ENCODE data around the gene PTH. TPM values are rescaled to one million over a fixed set of nuclear protein-coding genes. Genes with fewer than 3 reads are reported as not detected.
A peak's percentile ranks its signal among the peaks of the same experiment; 100 is the strongest.

PTH gene
- total RNA-seq: not detected in 2 replicates

- Mint-ChIP-seq H3K4me3 (no peak within 1 kb of the TSS), H3K9me3 (no peaks in the 10 kb centered on the region), H3K27me3 (peaks cover 15% of the 10 kb centered on the region)
These were observed at the start of gene PTH for GRCh38 chr11:13495929-13496328. TSS of gene PTH (minus strand) at chr11:13495997. CDS start at chr11:13492855, 3,142 bp downstream.

GRCh38 chr11:13538044-13538443 lies 42.2 kb upstream of the PTH start:
- no peaks in the 10 kb centered on the region for H3K36me3 Mint-ChIP-seq (ENCODE audit: low read depth)
- DNase-seq: no peak
- no peaks in the 10 kb centered on the region for H3K27me3 Mint-ChIP-seq
- H3K27ac Mint-ChIP-seq: no peak overlapping the region
- intact Hi-C loops (cut with micrococcal nuclease): no loop called here
- H3K9me3 Mint-ChIP-seq: peaks cover 36% of the 10 kb centered on the region
- no peak overlapping the region for H3K4me3 Mint-ChIP-seq
- no peaks in the 10 kb centered on the region for H3K4me1 Mint-ChIP-seq

More at GRCh38 chr11:13495929-13496328, at the start of gene PTH:
- no peak for DNase-seq
- intact Hi-C loops (cut with micrococcal nuclease): no loop called here
- Mint-ChIP-seq H3K4me1 (no peaks in the 10 kb centered on the region), H3K36me3 (ENCODE audit: low read depth) (no peaks in the 10 kb centered on the region), H3K27ac (no peak within 1 kb of the TSS)

DNA sequence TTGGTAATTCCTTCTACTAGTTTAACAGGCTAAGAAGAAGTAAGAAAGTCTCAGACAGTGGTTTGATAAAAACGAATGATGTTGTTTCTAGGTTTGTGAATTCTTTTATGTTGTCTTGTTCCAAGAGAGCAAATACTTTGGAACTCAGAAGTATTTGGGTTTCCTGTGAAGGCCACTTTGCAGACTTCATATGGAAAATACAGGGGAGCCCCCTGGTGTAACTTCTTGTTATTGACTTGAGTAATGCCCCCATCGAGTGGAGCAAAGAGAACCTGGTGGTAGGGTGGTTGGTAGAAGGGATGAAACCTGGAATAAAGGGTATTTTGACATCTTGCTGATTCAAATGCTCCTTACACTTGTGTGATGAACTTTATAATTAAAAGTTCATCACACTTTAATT lies 40.0 kb upstream of the PTH start:
- DNase-seq: no peak
- Mint-ChIP-seq H3K4me1 (no peaks in the 10 kb centered on the region), H3K36me3 (ENCODE audit: low read depth) (no peaks in the 10 kb centered on the region), H3K9me3 (peaks cover 36% of the 10 kb centered on the region), H3K27me3 (no peaks in the 10 kb centered on the region), H3K4me3 (no peak overlapping the region), H3K27ac (no peak overlapping the region)
- intact Hi-C loops (cut with micrococcal nuclease): no loop called here

DNA sequence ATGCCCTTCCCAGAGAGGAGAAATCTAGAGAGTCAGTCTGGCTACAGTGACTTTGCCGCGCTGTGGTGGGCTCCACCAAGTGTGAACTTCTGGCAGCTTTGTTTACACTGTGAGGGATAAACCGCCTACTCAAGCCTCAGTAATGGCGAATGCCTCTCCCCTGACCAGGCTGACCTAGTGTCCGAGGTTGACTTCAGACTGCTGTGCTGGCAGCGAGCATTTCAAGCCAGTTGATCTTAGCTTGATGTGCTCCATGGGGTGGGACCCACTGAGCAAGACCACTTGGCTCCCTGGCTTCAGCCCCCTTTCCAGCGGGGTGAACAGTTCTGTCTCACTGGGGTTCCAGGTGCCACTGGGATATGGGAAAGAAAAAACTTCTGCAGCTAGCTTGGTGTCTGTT lies 38.6 kb upstream of the PTH start:
- no peak for DNase-seq
- no peaks in the 10 kb centered on the region for H3K36me3 Mint-ChIP-seq (ENCODE audit: low read depth)
- H3K27ac Mint-ChIP-seq: no peak overlapping the region
- H3K9me3 Mint-ChIP-seq: peaks cover 25% of the 10 kb centered on the region
- H3K4me1 Mint-ChIP-seq: no peaks in the 10 kb centered on the region
- H3K27me3 Mint-ChIP-seq: no peaks in the 10 kb centered on the region
- intact Hi-C loops (cut with micrococcal nuclease): no loop called here
- no peak overlapping the region for H3K4me3 Mint-ChIP-seq

DNA sequence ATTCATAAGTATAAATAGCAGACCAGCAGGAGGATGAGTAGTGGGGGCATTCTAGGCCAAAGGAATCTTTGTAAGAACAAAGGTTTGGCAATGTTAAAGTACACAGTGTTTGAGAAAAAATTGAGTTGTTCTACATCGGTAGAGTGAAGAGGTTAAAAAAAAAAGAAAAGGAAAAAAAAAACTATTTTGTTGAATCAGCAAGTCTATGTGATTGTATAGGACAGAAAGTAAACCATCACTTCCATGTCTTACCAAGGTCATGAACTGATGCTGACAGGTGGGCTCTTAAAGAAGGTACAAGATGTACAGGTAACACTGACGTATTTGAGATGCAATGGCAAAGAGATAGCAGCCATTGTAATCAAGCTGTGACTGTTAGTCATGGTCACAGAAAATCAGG lies 29.5 kb upstream of the PTH start:
- intact Hi-C loops (cut with micrococcal nuclease): no loop called here
- Mint-ChIP-seq H3K27me3 (peaks cover 1% of the 10 kb centered on the region), H3K4me1 (no peaks in the 10 kb centered on the region), H3K27ac (no peak overlapping the region), H3K36me3 (ENCODE audit: low read depth) (no peaks in the 10 kb centered on the region), H3K9me3 (peaks cover 4% of the 10 kb centered on the region), H3K4me3 (no peak overlapping the region)
- no peak for DNase-seq

DNA sequence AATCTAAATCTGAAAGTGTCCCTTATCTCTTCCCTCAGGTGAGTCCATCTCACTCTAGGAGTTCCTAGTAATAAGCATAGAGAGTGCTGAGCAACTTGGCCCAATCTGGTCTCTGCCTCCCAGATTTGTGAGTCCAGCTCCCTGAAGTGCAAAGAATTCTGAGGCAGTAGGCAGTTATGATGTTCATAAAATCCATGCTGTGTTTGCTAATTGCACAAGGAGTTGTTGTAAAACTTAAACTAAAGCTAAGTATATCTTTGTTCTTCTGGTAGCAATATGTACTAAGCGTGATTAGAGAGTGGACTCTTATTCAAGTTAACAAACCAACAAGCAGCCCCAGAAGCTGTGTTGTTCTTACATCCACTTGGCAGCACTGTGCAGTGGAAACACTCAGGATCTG lies 7.6 kb upstream of the PTH start:
- DNase-seq: no peak
- Mint-ChIP-seq H3K9me3 (no peaks in the 10 kb centered on the region), H3K36me3 (ENCODE audit: low read depth) (no peaks in the 10 kb centered on the region), H3K27me3 (peaks cover 6% of the 10 kb centered on the region), H3K4me1 (no peaks in the 10 kb centered on the region), H3K4me3 (no peak overlapping the region), H3K27ac (no peak overlapping the region)
- intact Hi-C loops (cut with micrococcal nuclease): no loop called here

GRCh38 chr11:13502492-13502891 lies 6.7 kb upstream of the PTH start:
- H3K4me1 Mint-ChIP-seq: no peaks in the 10 kb centered on the region
- no peaks in the 10 kb centered on the region for H3K9me3 Mint-ChIP-seq
- H3K27me3 Mint-ChIP-seq: peaks cover 9% of the 10 kb centered on the region
- H3K27ac Mint-ChIP-seq: no peak overlapping the region
- no peak for DNase-seq
- intact Hi-C loops (cut with micrococcal nuclease): no loop called here
- no peak overlapping the region for H3K4me3 Mint-ChIP-seq
- H3K36me3 Mint-ChIP-seq (ENCODE audit: low read depth): no peaks in the 10 kb centered on the region

DNA sequence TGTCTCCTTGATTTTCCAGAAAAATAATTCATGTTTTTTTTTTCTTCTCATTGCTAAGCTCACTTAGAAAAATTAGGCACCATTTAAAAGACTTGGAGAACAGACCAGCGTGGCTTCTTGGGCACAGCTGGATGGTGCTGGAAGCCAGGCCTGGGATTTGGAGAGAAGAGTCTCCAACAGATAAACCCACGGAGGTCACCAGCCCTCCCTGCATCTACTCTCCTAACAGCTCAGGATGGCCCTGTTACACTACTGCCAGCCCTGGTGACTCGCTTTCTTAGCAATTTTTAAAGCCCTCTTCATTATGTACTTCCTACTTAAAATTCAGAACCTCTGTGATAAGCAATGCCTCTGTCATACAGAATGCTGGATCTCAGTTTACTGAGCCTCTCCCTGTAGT lies 1.7 kb downstream of the PTH start:
- no peak for DNase-seq
- Mint-ChIP-seq H3K27ac (no peak overlapping the region), H3K27me3 (peaks cover 18% of the 10 kb centered on the region), H3K36me3 (ENCODE audit: low read depth) (no peaks in the 10 kb centered on the region), H3K4me3 (no peak overlapping the region), H3K4me1 (no peaks in the 10 kb centered on the region), H3K9me3 (no peaks in the 10 kb centered on the region)
- intact Hi-C loops (cut with micrococcal nuclease): no loop called here

GRCh38 chr11:13487661-13488030 lies 8.2 kb downstream of the PTH start:
- H3K4me3 Mint-ChIP-seq: peak overlapping the region; percentile 63
- H3K27ac Mint-ChIP-seq: no peak overlapping the region
- no peaks in the 10 kb centered on the region for H3K36me3 Mint-ChIP-seq (ENCODE audit: low read depth)
- peak; percentile 65 for DNase-seq
- H3K4me1 Mint-ChIP-seq: no peaks in the 10 kb centered on the region
- intact Hi-C loops (cut with micrococcal nuclease): loop anchor here (5.0 kb wide), 1 partner anchor 760 kb away; no protein-coding TSS in a partner anchor
- H3K9me3 Mint-ChIP-seq: peaks cover 3% of the 10 kb centered on the region
- H3K27me3 Mint-ChIP-seq: peaks cover 12% of the 10 kb centered on the region

GRCh38 chr11:13486926-13487660 lies 8.7 kb downstream of the PTH start:
- peaks cover 3% of the 10 kb centered on the region for H3K9me3 Mint-ChIP-seq
- H3K4me1 Mint-ChIP-seq: no peaks in the 10 kb centered on the region
- H3K27ac Mint-ChIP-seq: no peak overlapping the region
- peak; percentile 85 for DNase-seq
- peak overlapping the region; percentile 63 for H3K4me3 Mint-ChIP-seq
- H3K36me3 Mint-ChIP-seq (ENCODE audit: low read depth): no peaks in the 10 kb centered on the region
- peaks cover 13% of the 10 kb centered on the region for H3K27me3 Mint-ChIP-seq
- intact Hi-C loops (cut with micrococcal nuclease): loop anchor here (5.0 kb wide), 1 partner anchor 760 kb away; no protein-coding TSS in a partner anchor

- H3K4me3 Mint-ChIP-seq: no peak overlapping the region
- peaks cover 13% of the 10 kb centered on the region for H3K27me3 Mint-ChIP-seq
- intact Hi-C loops (cut with micrococcal nuclease): no loop called here
- H3K27ac Mint-ChIP-seq: no peak overlapping the region
- DNase-seq: no peak
- H3K9me3 Mint-ChIP-seq: peaks cover 6% of the 10 kb centered on the region
- no peaks in the 10 kb centered on the region for H3K4me1 Mint-ChIP-seq
- no peaks in the 10 kb centered on the region for H3K36me3 Mint-ChIP-seq (ENCODE audit: low read depth)
These were observed 15.6 kb downstream of the PTH start for GRCh38 chr11:13480198-13480597.

DNA sequence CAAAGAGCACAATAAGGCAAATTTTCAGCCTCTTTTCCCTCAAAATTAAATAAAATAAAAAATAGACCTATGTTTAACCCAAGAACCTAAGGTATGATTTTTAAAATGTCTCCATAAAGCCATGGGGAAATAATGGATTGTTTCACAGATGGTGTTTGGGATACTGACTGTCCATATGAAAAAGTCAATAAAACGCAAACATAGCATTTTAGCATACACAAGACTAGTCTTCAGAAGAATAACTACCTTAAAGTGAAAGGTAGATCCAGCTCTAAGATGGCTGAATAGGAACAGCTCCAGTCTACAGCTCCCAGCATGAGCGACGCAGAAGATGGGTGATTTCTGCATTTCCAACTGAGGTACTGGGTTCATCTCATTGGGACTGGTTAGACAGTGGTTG lies 16.1 kb downstream of the PTH start:
- H3K4me3 Mint-ChIP-seq: no peak overlapping the region
- no peak overlapping the region for H3K27ac Mint-ChIP-seq
- no peak for DNase-seq
- no peaks in the 10 kb centered on the region for H3K36me3 Mint-ChIP-seq (ENCODE audit: low read depth)
- peaks cover 6% of the 10 kb centered on the region for H3K9me3 Mint-ChIP-seq
- H3K4me1 Mint-ChIP-seq: no peaks in the 10 kb centered on the region
- intact Hi-C loops (cut with micrococcal nuclease): no loop called here
- peaks cover 13% of the 10 kb centered on the region for H3K27me3 Mint-ChIP-seq

- no peaks in the 10 kb centered on the region for H3K36me3 Mint-ChIP-seq (ENCODE audit: low read depth)
- no peaks in the 10 kb centered on the region for H3K9me3 Mint-ChIP-seq
- H3K27me3 Mint-ChIP-seq: peaks cover 22% of the 10 kb centered on the region
- intact Hi-C loops (cut with micrococcal nuclease): no loop called here
- peak; percentile 33 for DNase-seq
- H3K4me3 Mint-ChIP-seq: no peak overlapping the region
- H3K27ac Mint-ChIP-seq: no peak overlapping the region
- no peaks in the 10 kb centered on the region for H3K4me1 Mint-ChIP-seq
These were observed 20.7 kb downstream of the PTH start for GRCh38 chr11:13475091-13475490.

GRCh38 chr11:13473013-13473722 lies 22.6 kb downstream of the PTH start:
- no peaks in the 10 kb centered on the region for H3K36me3 Mint-ChIP-seq (ENCODE audit: low read depth)
- H3K4me3 Mint-ChIP-seq: no peak overlapping the region
- intact Hi-C loops (cut with micrococcal nuclease): no loop called here
- H3K9me3 Mint-ChIP-seq: no peaks in the 10 kb centered on the region
- H3K27me3 Mint-ChIP-seq: peaks cover 27% of the 10 kb centered on the region
- no peak for DNase-seq
- H3K4me1 Mint-ChIP-seq: no peaks in the 10 kb centered on the region
- H3K27ac Mint-ChIP-seq: no peak overlapping the region

Measured in activated CD4-positive, alpha-beta T cell treated with anti-CD3 and anti-CD28 coated beads, Interleukin-2, amount 10 ng/mL, durations not matched to agents 24 days and 14 days (primary cell).